HT1080 (cell line): ENCODE data around the gene STK10. TPM values are rescaled to one million over a fixed set of nuclear protein-coding genes. Genes with fewer than 3 reads are reported as not detected.
A peak's percentile ranks its signal among the peaks of the same experiment; 100 is the strongest.

Source experiments
- DNase-seq: peaks from one replicate; pipeline ENCODE4 v3.0.0-alpha.2; 2015; ENCODE audit warnings: low read depth
- total RNA-seq: library from RNA; depleted of rRNA; stranded (reverse); fragments of >200 nt; shearing (Covaris generic); gene quantifications from 2 replicates; pipeline ENCODE4 v1.2.3, GENCODE V29; 2014

The STK10 gene
- total RNA-seq, 1 experiment from 2014 or later: 16.4 TPM

GRCh38 chr5:172110260-172110815 lies 77.7 kb downstream of the STK10 start:
- no peak for DNase-seq

- no peak for DNase-seq
Observed at GRCh38 chr5:172109749-172110148, 78.3 kb downstream of the STK10 start.

GRCh38 chr5:172107571-172107970 lies 80.5 kb downstream of the STK10 start:
- DNase-seq: peak; percentile 74

- no peak for DNase-seq
Observed at GRCh38 chr5:172106511-172107356, 81.3 kb downstream of the STK10 start.

- DNase-seq: no peak
Observed at GRCh38 chr5:172105811-172106210, 82.2 kb downstream of the STK10 start.

GRCh38 chr5:172104801-172105701 lies 83.0 kb downstream of the STK10 start:
- DNase-seq: no peak

- no peak for DNase-seq
Observed at GRCh38 chr5:172104021-172104420, 84.0 kb downstream of the STK10 start.

- DNase-seq: peak; percentile 97
Observed at GRCh38 chr5:172102913-172103626, 85.0 kb downstream of the STK10 start.

GRCh38 chr5:172102218-172102870 lies 85.7 kb downstream of the STK10 start:
- DNase-seq: no peak

GRCh38 chr5:172101547-172102217 lies 86.3 kb downstream of the STK10 start:
- no peak for DNase-seq

- DNase-seq: no peak
Observed at GRCh38 chr5:172098883-172099282, 89.1 kb downstream of the STK10 start.

- no peak for DNase-seq
Observed at GRCh38 chr5:172098046-172098445, 90.0 kb downstream of the STK10 start.

GRCh38 chr5:172097356-172097755 lies 90.7 kb downstream of the STK10 start:
- DNase-seq: no peak

GRCh38 chr5:172096207-172096940 lies 91.7 kb downstream of the STK10 start:
- no peak for DNase-seq

GRCh38 chr5:172095368-172096206 lies 92.4 kb downstream of the STK10 start:
- DNase-seq: no peak

GRCh38 chr5:172093965-172094364 lies 94.1 kb downstream of the STK10 start:
- DNase-seq: no peak

GRCh38 chr5:172093559-172093958 lies 94.5 kb downstream of the STK10 start:
- no peak for DNase-seq

- DNase-seq: no peak
Observed at GRCh38 chr5:172091956-172092732, 95.9 kb downstream of the STK10 start.
